GM12878 (cell line): ENCODE measurements around the gene TRDN. TPM values are rescaled to one million over a fixed set of nuclear protein-coding genes. Genes with fewer than 3 reads are reported as not detected.

Experiments used
- ATAC-seq: fragments of 200-7000 bp; cut with Tn5 transposase; 3 replicates; pipeline ENCODE4 v1.9.1; 2020; ENCODE audit warnings: mild to moderate bottlenecking, moderate library complexity
- BruUV-seq: library from RNA; stranded (reverse); fragments of 400-500 nt; replicated peaks from 2 replicates; lab custom pipeline; 2021; lab: Mats Ljungman, UMichigan
- CTCF ChIA-PET: fragments of 300-600 bp; sonication (Branson Sonifier 250); formaldehyde crosslinking; extraction: SDS; loops from one replicate; lab custom pipeline; 2021; ENCODE audit warnings: inconsistent platforms; lab: Yijun Ruan, JAX
- POLR2A ChIA-PET: fragments of 350-600 bp; formaldehyde crosslinking; extraction: SDS; loops from one replicate; lab custom pipeline; 2021; ENCODE audit warnings: inconsistent platforms; lab: Charles Lee
- RAD21 ChIA-PET: fragments of 300-600 bp; sonication (Branson Sonifier 250); formaldehyde crosslinking; loops from one replicate; lab custom pipeline; 2023; ENCODE audit warnings: antibody characterized with exemption; ENCODE audit not compliant: unreplicated experiment; lab: Charles Lee
- SMC1A ChIA-PET: fragments of 300-600 bp; sonication (Branson Sonifier 250); formaldehyde crosslinking; loops from one replicate; lab custom pipeline; 2023; ENCODE audit not compliant: unreplicated experiment, uncharacterized antibody; lab: Charles Lee
- DNase-seq: peaks from one replicate; pipeline ENCODE4 v3.0.0-alpha.2; 2011; ENCODE audit warnings: low read depth, low spot score
- FAIRE-seq: peaks from 3 replicates; lab custom pipeline; 2011; peaks lifted over from hg19 to GRCh38; lab: Jason Lieb, UNC
- H2AFZ ChIP-seq: 2 replicates; pipeline ENCODE4 v1.6.0; 2011; ENCODE audit warnings: low read depth, low read length, control low read depth; ENCODE audit not compliant: control insufficient read depth
- H3K27ac ChIP-seq: 2 replicates; pipeline ENCODE4 v1.5.1; 2011; ENCODE audit warnings: control low read depth; ENCODE audit not compliant: control insufficient read depth, insufficient read depth
- H3K27me3 ChIP-seq, 2 experiments: replicated peaks in 1 of 2; 2 replicates each; pipeline versions ENCODE4 v1.6.0 to v1.6.1; 2011; ENCODE audit warnings: low read length in 1 of 2; ENCODE audit not compliant: control insufficient read depth in 2 of 2, insufficient read depth in 2 of 2
- H3K36me3 ChIP-seq, 2 experiments: 2 replicates each; pipeline ENCODE4 v1.5.1; 2011; ENCODE audit warnings: low read length in 1 of 2; ENCODE audit not compliant: control insufficient read depth in 2 of 2, insufficient read depth in 2 of 2
- H3K4me1 ChIP-seq: 2 replicates; pipeline ENCODE4 v1.6.1; 2011; ENCODE audit warnings: mild to moderate bottlenecking, low read length, moderate library complexity, mixed read lengths; ENCODE audit not compliant: control insufficient read depth, insufficient read depth
- H3K4me2 ChIP-seq: 2 replicates; pipeline ENCODE4 v1.6.0; 2011; ENCODE audit warnings: control low read depth; ENCODE audit not compliant: control insufficient read depth, insufficient read depth
- H3K4me3 ChIP-seq: fragments of 200-600 bp; sonication (generic); 2 replicates; pipeline ENCODE4 v1.5.1; 2016
- H3K79me2 ChIP-seq: 2 replicates; pipeline ENCODE4 v1.6.0; 2011; ENCODE audit warnings: low read length; ENCODE audit not compliant: control insufficient read depth, insufficient read depth
- H3K9ac ChIP-seq: 2 replicates; pipeline ENCODE4 v1.8.0; 2011; ENCODE audit warnings: low read length, control low read depth, mixed read lengths; ENCODE audit not compliant: control insufficient read depth, insufficient read depth
- H3K9me3 ChIP-seq: replicated peaks from 3 replicates; pipeline ENCODE4 v1.5.1; 2011; ENCODE audit warnings: mild to moderate bottlenecking, low read length; ENCODE audit not compliant: control insufficient read depth, insufficient read depth
- H4K20me1 ChIP-seq: 2 replicates; pipeline ENCODE4 v1.6.0; 2011; ENCODE audit not compliant: control insufficient read depth, insufficient read depth
- BHLHE40 ChIP-seq, 2 experiments: fragments of 450-650 bp in 1 of 2; IDR thresholded peaks; 2 replicates each; pipeline ENCODE4 v1.6.1; 2011 to 2017; ENCODE audit warnings: low read depth in 2 of 2, borderline replicate concordance in 1 of 2, improper control_type of control experiment in 1 of 2, low read length in 1 of 2, mild to moderate bottlenecking in 1 of 2
- ETV6 ChIP-seq, 2 experiments: fragments of 450-650 bp in 1 of 2; IDR thresholded peaks in 1 of 2; conservative IDR thresholded peaks in 1 of 2; 2 replicates each; pipeline ENCODE4 v1.6.1; 2014; ENCODE audit warnings: antibody characterized with exemption in 1 of 2, borderline replicate concordance in 1 of 2, low read depth in 1 of 2, mild to moderate bottlenecking in 1 of 2, moderate library complexity in 1 of 2
- FOXK2 ChIP-seq: fragments of 450-650 bp; IDR thresholded peaks from 2 replicates; pipeline ENCODE4 v1.6.1; 2017; ENCODE audit warnings: mild to moderate bottlenecking, moderate library complexity
- IKZF1 ChIP-seq: fragments of 450-650 bp; conservative IDR thresholded peaks from 2 replicates; pipeline ENCODE4 v1.6.1; 2017; ENCODE audit warnings: antibody characterized with exemption, mild to moderate bottlenecking
- LARP7 ChIP-seq: fragments of 450-650 bp; IDR thresholded peaks from 2 replicates; pipeline ENCODE4 v1.6.1; 2017; ENCODE audit warnings: mild to moderate bottlenecking
- MTA2 ChIP-seq: fragments of 450-650 bp; IDR thresholded peaks from 2 replicates; pipeline ENCODE4 v1.6.1; 2016; ENCODE audit warnings: low read depth, mild to moderate bottlenecking, moderate library complexity
- MYB ChIP-seq: fragments of 150-350 bp; IDR thresholded peaks from 2 replicates; pipeline ENCODE4 v1.6.1; 2014; ENCODE audit warnings: mild to moderate bottlenecking, low read depth, low read length, borderline replicate concordance
- MYC ChIP-seq: IDR thresholded peaks from 2 replicates; pipeline ENCODE4 v1.6.1; 2011; ENCODE audit warnings: mild to moderate bottlenecking, low read length, moderate library complexity, inconsistent platforms; ENCODE audit not compliant: insufficient read depth, insufficient replicate concordance, insufficient read length, severe bottlenecking
- RAD51 ChIP-seq: fragments of 450-650 bp; IDR thresholded peaks from 2 replicates; pipeline ENCODE4 v1.6.1; 2016; ENCODE audit warnings: moderate library complexity, mild to moderate bottlenecking, inconsistent platforms
- SRF ChIP-seq, 2 experiments: IDR thresholded peaks; 2 replicates each; pipeline ENCODE4 v1.6.1; 2011; ENCODE audit warnings: low read depth in 2 of 2, low read length in 2 of 2, mild to moderate bottlenecking in 1 of 2, moderate library complexity in 1 of 2
- STAT1 ChIP-seq: fragments of 450-650 bp; conservative IDR thresholded peaks from 2 replicates; pipeline ENCODE4 v1.6.1; 2014; ENCODE audit warnings: antibody characterized with exemption, mild to moderate bottlenecking
- WGBS: methylation state at CpG from one replicate; pipeline ENCODE4 v1.1.6; 2016; ENCODE audit warnings: low lambda C conversion rate; ENCODE audit not compliant: insufficient replicate concordance, insufficient coverage; ENCODE audit errors: missing lambda C conversion rate; 5-methylcytosine and 5-hydroxymethylcytosine counted together
- in situ Hi-C: fragments of 300-500 bp; cut with MboI; formaldehyde crosslinking; loops from 9 replicates; pipeline ENCODE4 v1.14.3; 2018; ENCODE audit warnings: mixed read lengths
- intact Hi-C: fragments of 100-400 bp; cut with micrococcal nuclease; formaldehyde crosslinking; loops from one replicate; pipeline ENCODE4 v1.14.2; 2022; ENCODE audit not compliant: unreplicated experiment
- polyA plus RNA-seq, 11 experiments: library from polyadenylated mRNA; depleted of rRNA in 4 of 11; unstranded in 6 of 11; stranded (reverse) in 5 of 11; fragments of >200 nt; fragmentation: Nextera tagmentation in 4 of 11; fragmentation: Illumina TruSeq in 1 of 11; extraction: Ambion mirVana in 4 of 11; extraction: Trizol in 1 of 11; gene quantifications; 1 replicate in 1 of 11; 2 replicates in 10 of 11; pipeline versions ENCODE4 v1.2.1 to v1.2.3, GENCODE V29; 2011 to 2016; ENCODE audit warnings: inconsistent platforms in 2 of 11, missing spikeins in 2 of 11, low read depth in 1 of 11
- total RNA-seq, 4 experiments: library from RNA; depleted of rRNA in 3 of 4; stranded (reverse); fragments of >200 nt in 3 of 4; fragmentation: Illumina TruSeq in 1 of 4; extraction: Trizol in 1 of 4; gene quantifications; 2 replicates each; pipeline versions ENCODE4 v1.2.1 to v1.2.3, GENCODE V29; 2013 to 2021
- TF ChIP-seq, protein P1 (sequence below): IDR thresholded peaks from 2 replicates; pipeline ENCODE4 v1.6.1; 2012; ENCODE audit warnings: improper control_type of control experiment, low read depth, low read length; ENCODE audit not compliant: insufficient replicate concordance
- TF ChIP-seq, protein P2 (sequence below): fragments of 450-650 bp; conservative IDR thresholded peaks from 2 replicates; pipeline ENCODE4 v1.6.1; 2017; ENCODE audit warnings: mild to moderate bottlenecking, moderate library complexity

Gene TRDN
- total and polyA plus RNA-seq, 10 of the 15 experiments (the other 5 are each of a cell fraction or from before 2014, with no cell fraction given): not detected

GRCh38 chr6:123658848-123659247 is 22.1 kb upstream of the TRDN start:
- intact Hi-C loops: no loop called here
- ATAC-seq (no peak), DNase-seq (no peak)
- Histone ChIP-seq H3K27me3 (no peaks in the 10 kb centered on the region), H3K79me2 (no peaks in the 10 kb centered on the region), H3K4me3 (no peak overlapping the region), H3K9me3 (no peaks in the 10 kb centered on the region), H4K20me1 (no peaks in the 10 kb centered on the region), H3K9ac (no peak overlapping the region), H3K27ac (no peak overlapping the region), H2AFZ (no peak overlapping the region), H3K36me3 (no peaks in the 10 kb centered on the region), H3K4me1 (no peaks in the 10 kb centered on the region)
- no TSS peak for BruUV-seq
- ChIA-PET CTCF (interaction anchor here (1.9 kb wide), 1 partner anchor 56 kb away, joined by 7 read pairs; no protein-coding TSS in a partner anchor), SMC1A (interaction anchor here (1.1 to 1.5 kb wide), 2 partner anchors 21 to 25 kb away, joined by 3 to 8 read pairs; no protein-coding TSS in a partner anchor)
- TF ChIP-seq IKZF1 (no peak), STAT1 (no peak), FOXK2 (no peak), MYC (no peak), BHLHE40 (IDR thresholded peaks at IDR 0.05; ENCODE audit: borderline replicate concordance in 1 of 2, low read depth in 2 of 2, low read length in 1 of 2) (no peak), SRF (IDR thresholded peaks at IDR 0.05; ENCODE audit: low read depth in 2 of 2, low read length in 2 of 2) (no peak), MYB (no peak), RAD51 (no peak), MTA2 (no peak), LARP7 (no peak), ETV6 (conservative IDR thresholded peaks at IDR 0.05 in 1 of 2, IDR thresholded peaks at IDR 0.05 in 1 of 2; ENCODE audit: borderline replicate concordance in 1 of 2, low read depth in 1 of 2) (no peak)
- TF ChIP-seq, protein P1, sequence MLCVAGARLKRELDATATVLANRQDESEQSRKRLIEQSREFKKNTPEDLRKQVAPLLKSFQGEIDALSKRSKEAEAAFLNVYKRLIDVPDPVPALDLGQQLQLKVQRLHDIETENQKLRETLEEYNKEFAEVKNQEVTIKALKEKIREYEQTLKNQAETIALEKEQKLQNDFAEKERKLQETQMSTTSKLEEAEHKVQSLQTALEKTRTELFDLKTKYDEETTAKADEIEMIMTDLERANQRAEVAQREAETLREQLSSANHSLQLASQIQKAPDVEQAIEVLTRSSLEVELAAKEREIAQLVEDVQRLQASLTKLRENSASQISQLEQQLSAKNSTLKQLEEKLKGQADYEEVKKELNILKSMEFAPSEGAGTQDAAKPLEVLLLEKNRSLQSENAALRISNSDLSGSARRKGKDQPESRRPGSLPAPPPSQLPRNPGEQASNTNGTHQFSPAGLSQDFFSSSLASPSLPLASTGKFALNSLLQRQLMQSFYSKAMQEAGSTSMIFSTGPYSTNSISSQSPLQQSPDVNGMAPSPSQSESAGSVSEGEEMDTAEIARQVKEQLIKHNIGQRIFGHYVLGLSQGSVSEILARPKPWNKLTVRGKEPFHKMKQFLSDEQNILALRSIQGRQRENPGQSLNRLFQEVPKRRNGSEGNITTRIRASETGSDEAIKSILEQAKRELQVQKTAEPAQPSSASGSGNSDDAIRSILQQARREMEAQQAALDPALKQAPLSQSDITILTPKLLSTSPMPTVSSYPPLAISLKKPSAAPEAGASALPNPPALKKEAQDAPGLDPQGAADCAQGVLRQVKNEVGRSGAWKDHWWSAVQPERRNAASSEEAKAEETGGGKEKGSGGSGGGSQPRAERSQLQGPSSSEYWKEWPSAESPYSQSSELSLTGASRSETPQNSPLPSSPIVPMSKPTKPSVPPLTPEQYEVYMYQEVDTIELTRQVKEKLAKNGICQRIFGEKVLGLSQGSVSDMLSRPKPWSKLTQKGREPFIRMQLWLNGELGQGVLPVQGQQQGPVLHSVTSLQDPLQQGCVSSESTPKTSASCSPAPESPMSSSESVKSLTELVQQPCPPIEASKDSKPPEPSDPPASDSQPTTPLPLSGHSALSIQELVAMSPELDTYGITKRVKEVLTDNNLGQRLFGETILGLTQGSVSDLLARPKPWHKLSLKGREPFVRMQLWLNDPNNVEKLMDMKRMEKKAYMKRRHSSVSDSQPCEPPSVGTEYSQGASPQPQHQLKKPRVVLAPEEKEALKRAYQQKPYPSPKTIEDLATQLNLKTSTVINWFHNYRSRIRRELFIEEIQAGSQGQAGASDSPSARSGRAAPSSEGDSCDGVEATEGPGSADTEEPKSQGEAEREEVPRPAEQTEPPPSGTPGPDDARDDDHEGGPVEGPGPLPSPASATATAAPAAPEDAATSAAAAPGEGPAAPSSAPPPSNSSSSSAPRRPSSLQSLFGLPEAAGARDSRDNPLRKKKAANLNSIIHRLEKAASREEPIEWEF: no peak
- TF ChIP-seq, protein P2, sequence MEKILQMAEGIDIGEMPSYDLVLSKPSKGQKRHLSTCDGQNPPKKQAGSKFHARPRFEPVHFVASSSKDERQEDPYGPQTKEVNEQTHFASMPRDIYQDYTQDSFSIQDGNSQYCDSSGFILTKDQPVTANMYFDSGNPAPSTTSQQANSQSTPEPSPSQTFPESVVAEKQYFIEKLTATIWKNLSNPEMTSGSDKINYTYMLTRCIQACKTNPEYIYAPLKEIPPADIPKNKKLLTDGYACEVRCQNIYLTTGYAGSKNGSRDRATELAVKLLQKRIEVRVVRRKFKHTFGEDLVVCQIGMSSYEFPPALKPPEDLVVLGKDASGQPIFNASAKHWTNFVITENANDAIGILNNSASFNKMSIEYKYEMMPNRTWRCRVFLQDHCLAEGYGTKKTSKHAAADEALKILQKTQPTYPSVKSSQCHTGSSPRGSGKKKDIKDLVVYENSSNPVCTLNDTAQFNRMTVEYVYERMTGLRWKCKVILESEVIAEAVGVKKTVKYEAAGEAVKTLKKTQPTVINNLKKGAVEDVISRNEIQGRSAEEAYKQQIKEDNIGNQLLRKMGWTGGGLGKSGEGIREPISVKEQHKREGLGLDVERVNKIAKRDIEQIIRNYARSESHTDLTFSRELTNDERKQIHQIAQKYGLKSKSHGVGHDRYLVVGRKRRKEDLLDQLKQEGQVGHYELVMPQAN: no peak
- TF ChIP-seq, all 136 proteins: peak for 0
- ChIA-PET POLR2A (interaction anchor here (1.0 kb wide), 1 partner anchor 23 kb away, joined by 3 read pairs; the partner anchor contains the start of gene TRDN), RAD21 (interaction anchor here (1.0 kb wide), 2 partner anchors 23 to 57 kb away, joined by 4 read pairs; partner anchors contain the start of gene TRDN)
- WGBS: 40% methylated on average over 1 of the region's 1 CpG
- H3K4me2 ChIP-seq: no peak overlapping the region
- FAIRE-seq: no peak
- in situ Hi-C loops: no loop called here
